ENCODE results near the gene ANKRD17.

DNA sequence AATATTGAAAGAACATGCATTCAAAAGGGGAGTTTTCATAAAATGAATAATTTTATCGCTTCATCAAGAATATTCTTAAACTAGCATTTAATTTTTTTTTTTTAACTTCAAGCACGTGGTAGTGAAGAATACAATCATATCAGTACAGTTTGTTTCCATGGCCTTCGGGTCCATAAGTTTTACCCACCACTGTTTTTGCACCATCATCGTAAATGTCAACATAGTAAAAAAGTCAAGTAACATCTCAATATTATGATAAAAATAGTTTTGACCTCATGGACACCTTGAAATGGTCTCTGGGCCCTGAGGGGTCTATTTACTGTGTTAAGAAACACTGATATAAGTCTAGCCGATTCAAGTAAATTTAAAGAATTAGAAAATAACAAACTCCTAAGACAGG is 80.2 kb downstream of the ANKRD17 start:
- no peak for TF ChIP-seq POLR2A (IDR thresholded peaks at IDR 0.05; ENCODE audit: extremely low read depth, insufficient read length)
- TF ChIP-seq, protein P1, sequence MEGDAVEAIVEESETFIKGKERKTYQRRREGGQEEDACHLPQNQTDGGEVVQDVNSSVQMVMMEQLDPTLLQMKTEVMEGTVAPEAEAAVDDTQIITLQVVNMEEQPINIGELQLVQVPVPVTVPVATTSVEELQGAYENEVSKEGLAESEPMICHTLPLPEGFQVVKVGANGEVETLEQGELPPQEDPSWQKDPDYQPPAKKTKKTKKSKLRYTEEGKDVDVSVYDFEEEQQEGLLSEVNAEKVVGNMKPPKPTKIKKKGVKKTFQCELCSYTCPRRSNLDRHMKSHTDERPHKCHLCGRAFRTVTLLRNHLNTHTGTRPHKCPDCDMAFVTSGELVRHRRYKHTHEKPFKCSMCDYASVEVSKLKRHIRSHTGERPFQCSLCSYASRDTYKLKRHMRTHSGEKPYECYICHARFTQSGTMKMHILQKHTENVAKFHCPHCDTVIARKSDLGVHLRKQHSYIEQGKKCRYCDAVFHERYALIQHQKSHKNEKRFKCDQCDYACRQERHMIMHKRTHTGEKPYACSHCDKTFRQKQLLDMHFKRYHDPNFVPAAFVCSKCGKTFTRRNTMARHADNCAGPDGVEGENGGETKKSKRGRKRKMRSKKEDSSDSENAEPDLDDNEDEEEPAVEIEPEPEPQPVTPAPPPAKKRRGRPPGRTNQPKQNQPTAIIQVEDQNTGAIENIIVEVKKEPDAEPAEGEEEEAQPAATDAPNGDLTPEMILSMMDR (IDR thresholded peaks at IDR 0.05; ENCODE audit: low read depth, low read length), result no peak
- no peak for TF ChIP-seq MYC (IDR thresholded peaks at IDR 0.05; ENCODE audit: low read depth, low read length)
- TF ChIP-seq, protein P2, sequence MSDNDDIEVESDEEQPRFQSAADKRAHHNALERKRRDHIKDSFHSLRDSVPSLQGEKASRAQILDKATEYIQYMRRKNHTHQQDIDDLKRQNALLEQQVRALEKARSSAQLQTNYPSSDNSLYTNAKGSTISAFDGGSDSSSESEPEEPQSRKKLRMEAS (IDR thresholded peaks at IDR 0.05; ENCODE audit: low read depth, low read length), result no peak
